Measurements from ENCODE around the gene KCNMB2.

DNA sequence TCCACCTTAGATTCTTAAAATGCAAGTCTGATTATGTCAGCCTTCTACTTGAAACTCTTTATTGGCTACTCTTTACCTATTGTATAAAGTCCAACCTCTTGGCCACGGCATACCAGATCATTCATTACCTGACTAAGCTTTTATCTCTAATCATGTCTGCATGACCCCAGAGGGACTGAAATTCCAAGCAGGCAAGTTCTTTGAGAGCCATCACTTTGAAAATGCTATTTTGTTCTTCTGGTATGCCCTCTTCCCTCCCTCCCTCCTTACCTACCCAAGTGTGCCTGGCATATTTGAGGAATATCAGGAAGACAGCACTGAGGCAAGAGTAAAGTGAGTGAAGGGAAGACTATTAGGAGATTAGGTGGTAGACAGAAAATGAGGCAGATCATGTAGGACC is 57.5 kb downstream of the KCNMB2 start:
- TF ChIP-seq RAD21 (IDR thresholded peaks at IDR 0.05; ENCODE audit: low read length) (no peak), SIN3A (IDR thresholded peaks at IDR 0.05; ENCODE audit: borderline replicate concordance, low read depth, low read length) (no peak), EZH2phosphoT487 (IDR thresholded peaks at IDR 0.05; ENCODE audit: borderline replicate concordance, low read depth) (no peak), JUND (IDR thresholded peaks at IDR 0.05) (no peak), FOXM1 (IDR thresholded peaks at IDR 0.05; ENCODE audit: low read depth) (no peak), NRF1 (IDR thresholded peaks at IDR 0.05; ENCODE audit: low read depth, low read length) (no peak)
- TF ChIP-seq, protein P1, sequence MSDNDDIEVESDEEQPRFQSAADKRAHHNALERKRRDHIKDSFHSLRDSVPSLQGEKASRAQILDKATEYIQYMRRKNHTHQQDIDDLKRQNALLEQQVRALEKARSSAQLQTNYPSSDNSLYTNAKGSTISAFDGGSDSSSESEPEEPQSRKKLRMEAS (IDR thresholded peaks at IDR 0.05; ENCODE audit: low read depth) = no peak
- TF ChIP-seq, protein P2, sequence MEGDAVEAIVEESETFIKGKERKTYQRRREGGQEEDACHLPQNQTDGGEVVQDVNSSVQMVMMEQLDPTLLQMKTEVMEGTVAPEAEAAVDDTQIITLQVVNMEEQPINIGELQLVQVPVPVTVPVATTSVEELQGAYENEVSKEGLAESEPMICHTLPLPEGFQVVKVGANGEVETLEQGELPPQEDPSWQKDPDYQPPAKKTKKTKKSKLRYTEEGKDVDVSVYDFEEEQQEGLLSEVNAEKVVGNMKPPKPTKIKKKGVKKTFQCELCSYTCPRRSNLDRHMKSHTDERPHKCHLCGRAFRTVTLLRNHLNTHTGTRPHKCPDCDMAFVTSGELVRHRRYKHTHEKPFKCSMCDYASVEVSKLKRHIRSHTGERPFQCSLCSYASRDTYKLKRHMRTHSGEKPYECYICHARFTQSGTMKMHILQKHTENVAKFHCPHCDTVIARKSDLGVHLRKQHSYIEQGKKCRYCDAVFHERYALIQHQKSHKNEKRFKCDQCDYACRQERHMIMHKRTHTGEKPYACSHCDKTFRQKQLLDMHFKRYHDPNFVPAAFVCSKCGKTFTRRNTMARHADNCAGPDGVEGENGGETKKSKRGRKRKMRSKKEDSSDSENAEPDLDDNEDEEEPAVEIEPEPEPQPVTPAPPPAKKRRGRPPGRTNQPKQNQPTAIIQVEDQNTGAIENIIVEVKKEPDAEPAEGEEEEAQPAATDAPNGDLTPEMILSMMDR (IDR thresholded peaks at IDR 0.05) = no peak

Data from SK-N-SH (cell line).